CD4-positive, alpha-beta T cell treated with Interleukin-4 for 4 hours (primary cell): ENCODE data around the gene CYS1.

Experiments used
- DNase-seq: peaks from one replicate; pipeline ENCODE4 v3.0.0-alpha.2; 2020

CYS1 gene

DNA sequence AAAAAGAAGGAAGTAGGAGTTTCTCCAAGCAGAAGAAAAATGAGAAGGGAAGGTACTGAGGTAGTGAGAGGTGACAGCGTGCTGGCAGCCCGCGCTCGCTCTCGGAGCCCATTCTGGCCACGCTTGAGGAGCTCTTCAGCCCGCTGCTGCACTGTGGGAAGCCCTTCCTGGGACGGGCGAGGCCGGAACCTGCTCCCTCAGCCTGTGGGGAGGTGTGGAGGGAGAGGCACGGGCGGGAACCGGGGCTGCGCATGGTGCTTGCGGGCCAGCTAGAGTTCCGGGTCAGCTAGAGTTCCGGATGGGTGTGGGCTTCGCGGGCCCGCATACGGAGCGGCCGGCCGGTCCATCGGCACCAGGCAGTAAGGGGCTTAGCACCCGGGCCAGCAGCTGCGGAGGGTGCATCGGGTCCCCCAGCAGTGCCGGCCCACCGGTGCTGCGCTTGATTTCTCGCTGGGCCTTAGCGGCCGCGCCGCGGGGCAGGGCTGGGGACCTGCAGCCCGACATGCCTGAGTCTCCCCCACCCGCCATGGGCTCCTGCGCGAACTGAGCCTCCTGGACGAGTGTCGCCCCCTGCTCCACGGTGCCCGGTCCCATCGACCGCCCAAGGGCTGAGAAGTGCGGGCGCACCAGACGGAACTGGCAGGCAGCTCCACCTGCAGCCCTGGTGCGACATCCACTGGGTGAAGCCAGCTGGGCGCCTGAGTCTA lies 11.1 kb upstream of the CYS1 start:
- DNase-seq, result no peak

DNA sequence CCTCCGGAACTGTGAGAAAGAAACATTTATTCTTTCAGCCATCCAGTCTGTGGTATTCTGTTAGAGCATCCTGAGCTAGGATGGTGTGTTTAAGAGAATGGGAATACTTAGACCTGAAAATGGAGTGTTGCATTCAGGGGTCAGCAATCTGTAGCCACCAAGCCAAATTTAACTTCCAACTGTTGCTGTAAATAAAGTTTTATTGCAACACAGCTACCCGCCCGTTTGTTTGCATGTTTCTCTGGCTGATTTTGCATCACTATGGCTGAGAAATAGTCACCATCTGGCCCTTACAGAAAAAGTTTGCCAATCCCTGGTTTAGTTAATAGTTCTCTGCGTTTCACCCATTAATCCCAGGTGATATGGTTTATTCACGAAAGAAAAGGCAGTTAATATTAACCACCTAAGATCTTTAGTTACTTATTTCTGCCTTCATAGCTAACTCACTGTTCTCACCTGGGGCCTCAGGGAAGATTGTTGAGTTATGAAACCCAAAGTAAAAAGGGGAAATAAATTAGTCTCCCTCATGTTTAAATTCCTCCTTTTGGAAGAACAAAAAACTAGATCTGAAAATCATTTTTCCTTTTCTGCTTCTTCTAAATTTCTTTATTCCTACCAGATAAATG lies 9.5 kb upstream of the CYS1 start:
- no peak for DNase-seq

DNA sequence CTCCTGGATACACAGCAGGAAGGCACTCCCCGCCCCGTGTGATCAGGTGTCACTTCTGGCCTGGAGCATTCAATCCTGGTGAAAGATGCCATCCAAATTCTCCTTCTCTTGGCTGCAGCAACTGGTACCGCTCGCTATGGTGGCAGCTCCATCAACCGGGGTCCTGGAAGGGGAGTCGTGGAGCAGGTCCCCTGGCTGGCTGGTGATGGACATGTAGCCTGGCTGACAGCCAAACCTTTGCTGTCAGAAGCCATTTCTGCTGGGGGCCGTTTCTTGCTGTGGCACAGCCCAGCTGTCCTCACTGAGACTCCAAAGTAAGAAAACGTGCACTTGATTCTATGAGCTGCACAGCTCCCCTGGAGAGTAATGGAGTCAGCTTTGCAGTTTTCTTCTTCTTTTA lies 7.1 kb upstream of the CYS1 start:
- no peak for DNase-seq

- DNase-seq, result no peak
Measured at GRCh38 chr2:10086950-10087349, 6.7 kb upstream of the CYS1 start.

DNA sequence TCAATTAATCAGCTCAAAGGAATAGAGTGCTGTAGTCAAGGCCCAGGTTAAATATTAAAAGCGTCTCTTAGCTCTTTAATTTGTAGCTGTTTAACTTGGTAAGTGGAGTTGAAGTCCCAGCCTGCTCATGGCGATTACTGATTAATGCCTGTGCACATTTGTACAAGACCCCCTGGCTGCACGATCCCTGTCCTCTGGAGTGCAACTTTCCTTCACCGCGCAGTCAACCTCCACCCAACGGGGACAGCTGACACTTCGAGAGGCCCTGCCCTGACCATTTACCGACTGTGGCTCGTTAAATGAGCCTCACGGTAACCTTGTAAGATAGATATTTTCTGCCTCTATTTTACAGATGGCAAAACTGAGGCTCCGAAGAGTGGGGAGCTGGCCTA lies 5.5 kb upstream of the CYS1 start:
- DNase-seq, result no peak

GRCh38 chr2:10085043-10085667 lies 4.9 kb upstream of the CYS1 start:
- DNase-seq, result no peak

DNA sequence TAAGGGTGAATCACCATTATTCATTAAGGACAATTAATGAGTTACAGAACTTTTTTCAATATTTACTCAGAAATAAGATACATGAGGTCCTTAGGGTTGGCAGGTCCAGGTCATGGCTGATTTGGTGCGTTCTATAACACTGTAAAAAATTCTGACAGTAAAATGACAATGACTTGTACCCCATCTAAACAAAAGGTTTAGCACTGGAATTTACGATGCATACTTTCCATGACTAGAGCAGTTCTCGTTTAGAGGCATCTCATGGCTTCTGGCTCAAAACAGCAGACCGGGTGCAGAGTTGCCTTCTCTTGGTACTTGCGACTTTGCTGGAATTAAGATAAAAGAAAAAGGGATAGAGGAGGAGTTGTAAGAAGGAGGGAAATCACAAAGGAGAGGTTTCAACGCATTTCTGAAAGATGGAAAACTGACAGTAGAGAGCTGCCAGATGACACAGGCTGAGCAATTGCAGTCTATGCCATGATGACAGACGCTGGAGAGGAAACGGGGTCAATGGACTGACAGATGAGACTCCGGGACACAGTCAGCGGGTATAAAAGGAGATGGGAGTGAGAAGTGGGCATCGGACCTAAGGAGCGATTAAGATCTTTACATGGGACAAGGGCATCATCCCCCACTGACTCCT lies 4.1 kb upstream of the CYS1 start:
- no peak for DNase-seq

DNA sequence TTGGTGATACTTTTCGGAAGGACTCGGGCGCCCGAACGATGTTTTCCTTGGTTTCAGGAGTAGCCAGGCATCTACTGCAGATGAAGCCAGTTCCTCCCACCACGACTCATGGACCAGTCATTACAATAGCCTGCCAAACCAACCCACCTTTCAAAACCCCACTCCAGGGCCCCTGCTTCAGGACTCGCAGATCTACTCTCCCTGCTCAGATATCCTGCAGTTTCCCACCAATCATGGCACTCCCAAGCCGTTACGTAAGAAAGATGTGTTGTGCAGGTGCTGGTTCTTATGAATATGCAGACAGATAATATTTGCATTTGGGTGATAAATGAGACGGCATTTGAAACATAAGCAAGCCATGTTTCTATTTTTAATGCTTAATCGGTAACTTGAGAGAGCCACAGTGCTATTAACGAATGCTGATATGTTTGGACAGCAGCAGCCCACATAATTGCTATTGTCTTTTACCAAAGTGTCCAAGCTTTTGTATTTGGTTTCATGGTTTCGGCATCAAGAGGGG lies 3.5 kb upstream of the CYS1 start:
- DNase-seq, result no peak

- DNase-seq, result no peak
Measured at GRCh38 chr2:10083046-10083445, 2.8 kb upstream of the CYS1 start.

- DNase-seq, result peak; percentile 13
Measured at GRCh38 chr2:10080536-10081304, 509 bp upstream of the CYS1 start.

GRCh38 chr2:10079266-10079869 lies 843 bp downstream of the CYS1 start:
- no peak for DNase-seq

DNA sequence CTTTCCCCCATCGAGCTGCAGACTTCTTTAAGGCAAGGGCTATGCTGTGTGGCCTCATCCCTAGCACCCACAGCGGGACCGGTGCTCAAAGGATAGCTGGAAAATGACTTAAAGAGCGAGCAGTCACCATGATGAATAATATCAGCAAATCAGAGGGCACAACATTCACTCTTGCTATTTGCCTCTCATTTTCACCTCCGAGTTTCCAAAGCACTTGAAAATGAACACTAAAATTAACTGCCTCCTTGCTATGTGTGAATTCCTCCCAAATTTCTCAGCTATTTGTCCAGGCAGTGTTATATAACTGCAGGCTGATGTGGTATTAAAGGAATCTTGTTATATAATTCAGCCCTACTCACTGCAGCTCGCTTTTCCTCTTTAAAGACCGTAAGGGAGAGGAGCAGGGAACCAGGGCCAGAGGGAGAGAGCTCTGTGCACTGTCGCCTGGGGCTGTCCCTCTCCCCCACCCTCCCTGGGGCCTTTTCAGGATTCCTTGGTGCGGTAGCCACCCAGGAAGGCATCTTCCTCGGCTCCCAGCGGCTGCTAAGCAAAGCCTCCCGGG lies 1.4 kb downstream of the CYS1 start:
- no peak for DNase-seq

GRCh38 chr2:10078001-10078400 lies 2.2 kb downstream of the CYS1 start:
- no peak for DNase-seq

DNA sequence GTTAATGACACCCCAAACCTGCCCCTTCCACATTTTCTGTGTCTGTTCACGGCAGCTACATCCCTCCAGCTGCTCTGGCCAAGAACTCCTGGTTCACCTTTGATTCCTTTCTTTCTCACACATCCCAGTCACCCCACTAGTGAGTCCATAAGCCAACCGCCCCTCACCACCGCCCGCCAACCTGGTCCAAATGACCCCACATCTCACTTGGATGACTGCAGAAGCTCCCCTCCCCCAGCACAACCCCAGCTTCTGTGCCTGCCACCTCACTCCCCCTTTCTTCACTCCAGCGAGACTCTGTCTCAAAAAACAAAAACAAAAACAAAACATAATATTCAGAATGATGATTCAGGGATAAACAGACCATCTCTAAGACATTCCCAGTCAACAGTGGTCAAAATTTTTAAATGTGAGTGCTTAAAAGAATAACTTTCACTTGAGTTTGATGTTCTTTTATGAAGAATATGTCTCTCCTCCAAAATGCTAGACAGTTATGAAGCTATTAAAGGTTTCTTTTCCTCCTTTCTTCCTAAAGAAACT lies 3.2 kb downstream of the CYS1 start:
- no peak for DNase-seq

GRCh38 chr2:10076511-10076910 lies 3.7 kb downstream of the CYS1 start:
- DNase-seq, result no peak

GRCh38 chr2:10075571-10076209 lies 4.5 kb downstream of the CYS1 start:
- DNase-seq, result no peak

GRCh38 chr2:10075101-10075500 lies 5.1 kb downstream of the CYS1 start:
- no peak for DNase-seq

GRCh38 chr2:10073706-10074105 lies 6.5 kb downstream of the CYS1 start:
- no peak for DNase-seq

GRCh38 chr2:10072656-10073480 lies 7.3 kb downstream of the CYS1 start:
- DNase-seq, result peak; percentile 78

DNA sequence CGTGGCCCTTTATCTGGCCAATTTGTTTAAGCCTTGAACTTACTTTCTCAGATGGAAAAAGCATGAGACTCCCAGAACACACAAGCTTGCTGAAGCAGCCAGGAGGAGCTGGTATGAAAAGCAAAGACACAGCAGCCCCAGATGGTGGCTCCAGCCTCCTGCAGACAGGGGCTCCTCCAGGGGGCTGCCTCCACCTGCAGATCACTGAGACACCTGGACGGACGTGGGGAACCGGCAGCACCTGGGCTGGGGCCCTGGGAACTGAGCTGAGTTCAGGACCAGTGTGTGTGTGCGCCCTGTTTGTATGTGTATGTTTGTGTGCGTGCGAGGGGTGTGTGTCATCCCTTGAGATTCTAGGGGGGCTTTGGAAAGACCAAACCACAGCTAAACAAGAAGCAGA lies 8.6 kb downstream of the CYS1 start:
- no peak for DNase-seq
